ENCODE results near the gene BRCA1. TPM values are rescaled to one million over a fixed set of nuclear protein-coding genes. Genes with fewer than 3 reads are reported as not detected.

Gene BRCA1
- total RNA-seq, 3 donors from 2014 or later, result 8.8 to 17.4 (median 10.3) TPM

DNA sequence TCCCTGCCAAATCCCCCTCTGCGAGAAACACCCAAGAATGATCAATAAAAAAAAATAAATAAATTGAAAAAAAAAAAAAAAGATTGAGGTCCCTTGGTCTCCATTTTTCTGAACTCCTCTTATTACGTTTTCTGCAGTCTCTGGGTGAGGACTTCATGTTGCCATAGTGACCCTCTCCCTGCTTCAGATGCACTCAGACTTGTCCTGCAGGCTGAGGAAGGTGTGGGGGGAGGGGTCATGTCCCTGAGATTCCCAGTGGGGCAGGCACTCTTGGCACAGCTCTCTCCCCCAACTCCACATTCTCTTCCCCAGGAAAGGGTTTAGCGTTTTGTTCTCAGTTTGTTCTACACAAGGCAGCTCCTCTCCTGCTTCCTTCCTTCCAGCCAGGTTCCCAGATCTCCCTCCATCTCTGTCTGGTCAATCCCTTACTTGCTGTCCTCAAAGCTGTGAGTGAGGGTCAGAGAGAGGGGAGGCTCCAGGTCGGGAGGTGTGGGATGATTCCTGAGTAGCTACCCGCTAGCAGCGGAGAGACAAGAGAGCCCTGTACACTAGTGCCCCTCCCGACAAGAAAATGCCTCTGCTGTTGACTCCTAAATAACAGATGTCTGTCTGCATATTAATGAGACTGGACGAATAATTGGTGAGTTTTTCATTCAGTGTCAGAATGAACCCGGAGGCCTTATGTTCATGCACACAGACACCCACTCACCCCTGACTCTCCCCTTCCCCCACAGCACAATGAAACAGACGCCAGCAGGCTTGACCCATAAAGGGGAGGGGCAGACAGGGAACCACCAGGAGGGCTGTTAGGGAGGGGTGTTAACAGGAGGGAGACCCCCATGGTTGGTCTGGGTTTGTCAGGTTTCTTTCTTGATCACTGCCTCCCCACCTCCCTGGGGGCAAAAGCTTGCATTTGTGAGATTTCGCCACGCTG lies 90.9 kb downstream of the BRCA1 start:
- intact Hi-C loops (cut with DNase I, micrococcal nuclease), result no loop called here
- Histone ChIP-seq H3K36me3 (ENCODE audit: low read depth) (no peaks in the 10 kb centered on the region), H3K9me3 (no peaks in the 10 kb centered on the region), H3K4me1 (ENCODE audit: low read depth) (no peaks in the 10 kb centered on the region), H3K4me3 (no peak overlapping the region)
- TF ChIP-seq, protein P1, sequence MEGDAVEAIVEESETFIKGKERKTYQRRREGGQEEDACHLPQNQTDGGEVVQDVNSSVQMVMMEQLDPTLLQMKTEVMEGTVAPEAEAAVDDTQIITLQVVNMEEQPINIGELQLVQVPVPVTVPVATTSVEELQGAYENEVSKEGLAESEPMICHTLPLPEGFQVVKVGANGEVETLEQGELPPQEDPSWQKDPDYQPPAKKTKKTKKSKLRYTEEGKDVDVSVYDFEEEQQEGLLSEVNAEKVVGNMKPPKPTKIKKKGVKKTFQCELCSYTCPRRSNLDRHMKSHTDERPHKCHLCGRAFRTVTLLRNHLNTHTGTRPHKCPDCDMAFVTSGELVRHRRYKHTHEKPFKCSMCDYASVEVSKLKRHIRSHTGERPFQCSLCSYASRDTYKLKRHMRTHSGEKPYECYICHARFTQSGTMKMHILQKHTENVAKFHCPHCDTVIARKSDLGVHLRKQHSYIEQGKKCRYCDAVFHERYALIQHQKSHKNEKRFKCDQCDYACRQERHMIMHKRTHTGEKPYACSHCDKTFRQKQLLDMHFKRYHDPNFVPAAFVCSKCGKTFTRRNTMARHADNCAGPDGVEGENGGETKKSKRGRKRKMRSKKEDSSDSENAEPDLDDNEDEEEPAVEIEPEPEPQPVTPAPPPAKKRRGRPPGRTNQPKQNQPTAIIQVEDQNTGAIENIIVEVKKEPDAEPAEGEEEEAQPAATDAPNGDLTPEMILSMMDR (IDR thresholded peaks at IDR 0.05), result no peak
- DNase-seq, result no peak
- ATAC-seq, result no peak

DNA sequence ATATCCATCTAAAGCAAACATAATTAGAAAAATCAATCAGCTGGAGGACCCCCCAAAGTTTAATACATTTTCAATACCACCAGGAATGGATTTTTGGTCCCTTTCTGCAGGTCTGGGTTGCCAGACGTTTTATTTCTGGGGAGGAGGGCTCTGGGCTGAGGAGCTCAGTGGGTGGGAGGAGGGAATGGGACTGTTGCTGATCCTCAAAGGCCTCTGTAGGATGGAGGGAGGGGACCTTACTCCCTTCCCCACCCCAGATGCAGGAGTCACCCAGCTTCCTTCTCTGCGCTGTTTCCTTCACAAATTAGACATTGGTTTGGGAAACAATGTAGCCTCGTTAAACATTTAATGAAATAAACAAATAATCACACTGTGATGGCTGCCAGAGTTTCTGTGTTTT lies 93.5 kb downstream of the BRCA1 start:
- no peaks in the 10 kb centered on the region for H3K4me1 ChIP-seq (ENCODE audit: low read depth)
- H3K36me3 ChIP-seq (ENCODE audit: low read depth), result no peaks in the 10 kb centered on the region
- ATAC-seq (no peak), DNase-seq (no peak)
- no peaks in the 10 kb centered on the region for H3K9me3 ChIP-seq
- no peak overlapping the region for H3K4me3 ChIP-seq
- TF ChIP-seq, protein P1 (IDR thresholded peaks at IDR 0.05), result no peak
- intact Hi-C loops (cut with DNase I, micrococcal nuclease), result no loop called here

DNA sequence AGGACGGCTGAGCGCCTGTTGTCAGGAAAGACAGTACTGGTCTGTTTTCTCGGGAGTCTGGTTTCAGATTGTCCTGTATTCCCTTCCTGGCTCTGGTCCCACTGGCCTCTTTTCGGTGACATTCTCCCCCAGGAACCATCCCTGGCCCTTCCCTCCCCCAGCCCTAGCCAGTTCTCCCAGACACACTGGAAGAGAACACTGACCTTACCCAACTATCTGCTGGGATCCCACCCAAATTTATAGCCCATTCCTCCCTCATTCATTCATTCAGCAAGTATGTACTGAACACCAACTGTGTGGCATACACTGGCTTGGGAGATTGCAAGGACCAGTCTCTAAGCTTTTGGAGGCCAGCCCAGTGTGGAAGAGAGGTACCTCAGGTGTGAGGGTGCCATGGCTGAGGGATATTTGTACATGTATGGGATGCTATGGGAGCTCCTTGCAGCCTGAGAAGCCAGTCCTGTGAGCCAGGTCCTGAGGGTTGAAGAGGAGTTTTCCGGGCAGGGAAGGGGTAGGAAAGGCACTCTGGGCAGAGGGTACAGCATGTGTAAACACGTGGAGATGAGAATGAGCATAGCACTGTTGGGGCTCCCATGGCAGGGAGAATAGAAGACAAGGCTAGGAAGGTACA lies 94.9 kb downstream of the BRCA1 start:
- no peak for ATAC-seq
- intact Hi-C loops (cut with DNase I, micrococcal nuclease), result no loop called here

DNA sequence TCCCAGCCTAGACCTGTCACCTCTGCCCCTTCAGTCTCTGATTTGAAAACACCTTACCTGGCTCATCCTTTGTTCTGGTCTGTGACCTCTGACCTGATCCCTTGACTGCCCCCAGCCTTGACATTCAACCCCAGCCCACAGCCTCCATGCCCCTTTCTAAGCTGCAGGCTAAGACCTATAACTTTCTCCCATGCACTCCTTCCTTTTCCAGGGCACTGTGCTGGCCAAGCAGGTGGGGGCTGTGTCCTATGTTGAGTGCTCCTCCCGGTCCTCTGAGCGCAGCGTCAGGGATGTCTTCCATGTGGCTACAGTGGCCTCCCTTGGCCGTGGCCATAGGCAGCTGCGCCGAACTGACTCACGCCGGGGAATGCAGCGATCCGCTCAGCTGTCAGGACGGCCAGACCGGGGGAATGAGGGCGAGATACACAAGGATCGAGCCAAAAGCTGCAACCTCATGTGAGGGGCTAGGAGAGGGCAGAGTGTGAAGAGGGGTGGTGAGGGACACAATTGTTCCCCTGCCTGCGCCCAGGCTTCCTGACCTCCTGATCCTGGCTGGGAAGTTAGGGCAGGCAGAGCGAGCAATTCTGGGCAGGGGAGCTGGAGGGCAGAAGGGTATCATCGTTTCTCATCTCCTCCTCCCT lies 96.8 kb downstream of the BRCA1 start:
- peaks cover 7% of the 10 kb centered on the region for H3K4me1 ChIP-seq (ENCODE audit: low read depth)
- H3K36me3 ChIP-seq (ENCODE audit: low read depth), result no peaks in the 10 kb centered on the region
- DNase-seq (no peak), ATAC-seq (no peak)
- intact Hi-C loops (cut with DNase I, micrococcal nuclease), result no loop called here
- TF ChIP-seq, protein P1 (IDR thresholded peaks at IDR 0.05), result no peak
- H3K4me3 ChIP-seq, result no peak overlapping the region
- no peaks in the 10 kb centered on the region for H3K9me3 ChIP-seq

More for the DNA sequence above, 94.9 kb downstream of the BRCA1 start:
- no peak overlapping the region for H3K4me3 ChIP-seq
- TF ChIP-seq, protein P1 (IDR thresholded peaks at IDR 0.05), result no peak
- no peaks in the 10 kb centered on the region for H3K9me3 ChIP-seq
- DNase-seq, result no peak
- H3K4me1 ChIP-seq (ENCODE audit: low read depth), result no peaks in the 10 kb centered on the region
- H3K36me3 ChIP-seq (ENCODE audit: low read depth), result no peaks in the 10 kb centered on the region

DNA sequence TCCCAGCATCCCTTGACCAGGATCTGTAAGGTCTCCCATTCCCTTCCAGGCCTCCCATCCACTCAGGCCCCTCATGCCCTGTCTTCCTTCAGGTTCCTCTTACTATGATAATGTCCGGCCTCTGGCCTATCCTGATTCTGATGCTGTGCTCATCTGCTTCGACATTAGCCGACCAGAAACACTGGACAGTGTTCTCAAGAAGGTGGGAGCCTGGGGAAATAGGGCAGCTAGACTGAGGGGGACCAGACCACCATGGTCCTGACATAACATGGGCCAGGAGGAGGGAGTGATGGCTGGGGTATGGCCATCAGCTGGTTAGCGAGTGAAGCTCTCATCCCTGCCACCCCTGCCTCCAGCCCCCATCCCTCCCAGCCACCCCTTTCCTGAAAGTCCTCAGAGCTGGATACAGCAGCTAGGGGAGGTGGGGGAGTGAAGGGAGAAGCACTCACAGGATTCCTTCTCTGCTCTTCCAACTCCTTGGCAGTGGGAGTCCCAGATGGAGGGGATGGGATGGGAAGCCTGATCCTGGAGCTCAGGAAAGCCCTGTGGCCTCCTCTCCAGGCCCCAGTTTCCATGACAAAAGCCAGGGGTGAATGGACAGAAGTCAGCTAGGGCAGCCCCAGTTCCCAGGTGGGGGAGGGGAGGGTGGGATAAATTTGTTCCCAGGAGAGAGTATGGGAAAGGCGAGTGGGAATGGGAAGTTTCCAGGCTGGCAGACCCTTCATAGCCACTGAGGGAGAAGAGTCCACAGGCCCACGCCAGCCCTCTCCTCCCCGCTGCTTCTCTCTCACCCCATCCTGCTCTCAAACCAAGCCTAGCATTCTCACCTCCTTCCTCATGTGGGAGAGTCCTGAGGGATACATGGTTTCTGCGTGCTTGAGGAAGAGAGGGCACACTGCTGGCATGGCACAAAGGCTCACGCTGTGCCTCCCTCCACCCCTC lies 97.8 kb downstream of the BRCA1 start:
- peaks cover 10% of the 10 kb centered on the region for H3K4me1 ChIP-seq (ENCODE audit: low read depth)
- intact Hi-C loops (cut with DNase I, micrococcal nuclease), result no loop called here
- no peak overlapping the region for H3K4me3 ChIP-seq
- ATAC-seq, result no peak
- DNase-seq, result no peak
- TF ChIP-seq, protein P1 (IDR thresholded peaks at IDR 0.05), result no peak
- H3K9me3 ChIP-seq, result no peaks in the 10 kb centered on the region
- H3K36me3 ChIP-seq (ENCODE audit: low read depth), result no peaks in the 10 kb centered on the region

Data from mucosa of descending colon (tissue), 3 donors.